Activated T-cell treated with anti-CD3 and anti-CD28 coated beads, Interleukin-2, amount 50 U/mL, for 48 hours (primary cell): ENCODE results near the gene RAB11FIP4.

Experiments used
- DNase-seq, 2 experiments: peaks; one replicate each; pipeline ENCODE4 v3.0.0-alpha.2; 2020

The RAB11FIP4 gene

DNA sequence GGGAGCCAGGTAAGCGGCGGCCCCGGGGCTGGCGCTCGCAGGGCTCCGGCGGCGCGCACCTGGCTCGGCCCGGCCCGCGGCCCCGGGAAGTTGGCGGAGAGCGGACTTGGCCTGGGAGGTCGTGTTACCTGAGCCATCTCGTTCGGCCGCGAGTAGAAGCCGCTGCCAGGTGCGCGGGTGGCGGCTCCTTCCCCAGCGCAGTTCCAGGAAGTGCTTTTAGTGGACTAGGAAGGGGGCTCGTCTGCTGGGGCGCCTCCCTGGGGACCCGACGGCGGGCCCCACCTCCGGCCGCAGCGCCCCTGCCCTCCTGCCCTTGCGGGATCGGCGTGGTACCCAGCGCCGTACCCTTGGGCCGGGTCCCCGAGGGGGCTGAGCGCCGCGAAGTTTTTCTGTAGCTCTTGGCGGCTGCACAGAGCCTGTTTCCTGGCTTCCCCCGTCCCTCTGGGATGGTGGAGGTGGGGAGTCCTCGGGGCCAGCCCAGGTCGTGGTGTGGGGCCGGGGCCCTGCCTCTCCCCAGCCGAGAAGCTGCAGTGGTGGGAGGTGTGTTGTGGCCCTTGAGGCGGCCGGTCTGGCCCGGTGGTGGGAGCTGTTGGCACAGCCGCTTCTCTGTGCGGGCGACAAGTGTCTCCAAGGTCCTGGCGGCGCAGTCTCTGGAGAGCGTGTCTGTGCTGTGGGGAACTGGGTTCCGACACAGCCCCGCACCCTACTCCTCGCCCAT lies 96.9 kb downstream of the RAB11FIP4 start:
- DNase-seq: peak; percentile 56 to 64

GRCh38 chr17:31488982-31489294 lies 97.5 kb downstream of the RAB11FIP4 start:
- DNase-seq: peak; percentile 44 to 49

DNA sequence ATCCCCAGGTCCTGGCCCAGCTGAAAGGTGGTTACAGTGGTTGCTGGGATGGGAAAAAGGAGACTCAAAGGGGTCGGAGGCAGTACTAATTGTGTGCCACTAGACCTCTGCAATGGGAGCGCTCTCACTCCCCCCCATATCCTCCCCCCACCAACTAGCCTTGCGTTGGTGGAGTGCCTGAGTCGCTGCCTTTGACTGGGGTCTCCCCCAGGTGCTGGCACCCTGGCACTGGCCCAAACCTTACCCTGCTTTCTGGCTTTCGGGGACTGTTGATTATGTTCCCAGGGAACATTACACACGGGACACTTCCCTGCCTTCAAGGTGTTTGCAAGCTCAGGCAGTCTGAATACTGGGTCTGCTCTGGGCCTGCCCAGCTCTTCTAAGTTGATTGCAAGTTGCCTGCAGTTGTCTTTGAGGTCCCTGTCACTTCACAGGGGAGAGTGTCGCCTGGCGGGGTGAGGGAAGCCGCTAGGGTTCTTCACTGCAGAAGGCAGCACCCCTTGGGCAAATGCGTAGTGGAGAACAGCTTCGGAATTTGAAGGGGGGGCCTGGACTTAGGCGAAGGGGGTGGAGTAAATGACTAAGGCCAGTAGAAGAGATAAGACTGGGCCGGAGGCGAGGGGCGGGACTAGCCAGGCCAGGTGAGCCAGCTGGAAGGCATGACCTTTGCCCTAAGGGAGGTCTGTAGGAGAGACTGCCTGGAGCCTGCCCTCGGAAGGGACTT lies 98.0 kb downstream of the RAB11FIP4 start:
- DNase-seq: peak; percentile 39 to 47

- no peak for DNase-seq
Measured at GRCh38 chr17:31490019-31490650, 98.7 kb downstream of the RAB11FIP4 start.

- DNase-seq: no peak
Measured at GRCh38 chr17:31490671-31491375, 99.3 kb downstream of the RAB11FIP4 start.

DNA sequence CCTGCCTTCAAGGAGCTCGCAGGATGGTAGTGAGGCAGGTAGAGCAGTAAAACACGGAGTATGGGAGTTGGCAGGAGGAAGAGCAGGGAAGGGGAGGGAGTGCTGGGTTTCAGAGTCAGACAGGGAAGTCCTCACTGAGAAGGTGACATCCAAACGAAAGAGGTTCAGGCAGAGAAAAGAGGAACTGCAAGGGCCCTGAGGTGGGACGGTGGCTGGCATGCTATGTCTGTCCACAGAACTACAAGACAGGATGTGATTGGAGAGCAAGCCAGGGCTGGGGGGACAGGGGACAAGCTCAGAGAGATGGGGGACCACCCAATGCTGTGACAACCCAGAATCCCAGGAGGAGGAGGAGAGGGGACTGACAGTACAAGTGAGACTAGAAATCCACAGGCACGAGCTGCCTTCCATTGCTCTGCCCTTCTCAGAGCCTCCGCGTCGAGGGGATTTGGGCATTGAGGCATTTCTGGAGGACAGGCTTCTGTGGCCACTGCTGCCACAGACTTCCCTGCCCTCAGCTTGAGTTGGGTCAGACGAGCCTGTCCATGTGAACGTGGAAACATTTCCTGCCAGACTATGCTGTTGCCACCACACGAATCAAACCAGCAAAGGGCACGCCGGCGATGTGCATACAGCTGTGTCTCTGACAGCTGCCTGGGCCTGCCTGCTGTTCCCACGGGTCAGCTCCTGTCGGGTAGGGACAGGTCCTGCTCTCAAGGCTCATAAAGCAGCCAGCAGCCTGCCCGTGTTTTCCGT lies 100.1 kb downstream of the RAB11FIP4 start:
- no peak for DNase-seq

GRCh38 chr17:31492206-31492605 lies 100.7 kb downstream of the RAB11FIP4 start:
- DNase-seq: no peak

GRCh38 chr17:31492880-31493655 lies 101.6 kb downstream of the RAB11FIP4 start:
- peak; percentile 84 to 86 for DNase-seq

DNA sequence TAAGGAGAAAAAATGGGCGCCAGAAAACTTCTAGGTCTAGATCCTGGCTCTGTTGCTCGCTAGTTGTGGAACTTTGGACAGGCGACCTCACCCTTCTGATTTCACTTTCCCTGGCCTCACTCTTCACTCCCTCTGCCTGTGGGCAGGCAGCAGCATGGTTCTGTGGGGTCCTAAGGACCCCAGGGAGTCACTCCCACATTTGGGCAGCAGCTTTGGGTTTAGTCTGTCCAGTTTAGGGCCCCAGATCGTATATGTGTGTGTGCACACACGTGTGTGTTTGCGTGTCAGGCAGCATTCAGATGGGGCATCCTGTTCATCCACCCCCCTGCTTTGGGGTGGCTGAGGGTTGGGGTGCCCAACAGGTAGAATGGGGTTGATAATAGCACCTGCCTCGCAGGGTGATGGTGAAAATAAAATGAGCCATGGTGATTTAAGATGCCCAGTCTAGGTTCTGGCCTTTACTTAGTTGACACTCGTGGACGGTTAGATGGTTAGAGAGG lies 102.2 kb downstream of the RAB11FIP4 start:
- DNase-seq: peak; percentile 37 to 49

DNA sequence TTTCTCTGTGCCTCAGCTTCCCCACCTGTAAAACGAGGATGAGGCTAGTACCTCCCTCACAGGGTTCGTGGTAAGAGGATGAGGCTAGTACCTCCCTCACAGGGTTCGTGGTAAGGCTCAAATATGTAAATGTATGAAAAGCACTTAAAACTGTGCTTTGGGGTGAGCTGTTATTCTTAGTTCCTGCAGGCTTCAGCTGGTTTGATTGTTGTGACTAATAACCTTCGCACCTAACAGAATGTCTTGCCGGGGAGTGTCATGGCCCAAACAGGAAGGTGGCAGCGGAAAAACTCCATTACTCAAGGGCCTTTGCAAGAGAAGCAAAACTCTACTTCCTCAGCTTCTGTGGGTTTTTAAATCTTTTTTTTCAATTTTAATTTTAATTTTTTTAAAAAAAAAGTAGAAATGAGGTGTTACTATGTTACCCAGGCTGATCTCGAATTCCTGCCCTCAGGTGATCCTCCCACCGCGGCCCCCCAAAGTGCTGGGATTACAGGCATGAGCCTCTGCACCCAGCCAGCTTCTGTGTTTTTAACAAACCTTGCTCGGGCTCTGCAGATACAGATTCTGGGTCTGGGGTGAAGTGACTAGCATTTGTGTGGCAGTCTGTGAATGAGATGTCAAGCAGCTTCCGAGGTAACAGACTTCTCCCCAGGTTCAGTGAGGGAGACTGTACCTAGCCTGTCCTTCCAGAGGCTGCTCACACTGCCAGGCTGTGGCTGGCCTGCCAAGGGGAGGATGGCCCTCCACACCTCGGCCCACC lies 103.0 kb downstream of the RAB11FIP4 start:
- peak; percentile 63 to 70 for DNase-seq

- peak in 1 of 2 experiments; percentile 37 for DNase-seq
Measured at GRCh38 chr17:31495022-31495885, 103.8 kb downstream of the RAB11FIP4 start.

GRCh38 chr17:31496097-31496496 lies 104.6 kb downstream of the RAB11FIP4 start:
- no peak for DNase-seq

- DNase-seq: no peak
Measured at GRCh38 chr17:31496601-31497000, 105.1 kb downstream of the RAB11FIP4 start.

- no peak for DNase-seq
Measured at GRCh38 chr17:31497431-31497830, 106.0 kb downstream of the RAB11FIP4 start.

DNA sequence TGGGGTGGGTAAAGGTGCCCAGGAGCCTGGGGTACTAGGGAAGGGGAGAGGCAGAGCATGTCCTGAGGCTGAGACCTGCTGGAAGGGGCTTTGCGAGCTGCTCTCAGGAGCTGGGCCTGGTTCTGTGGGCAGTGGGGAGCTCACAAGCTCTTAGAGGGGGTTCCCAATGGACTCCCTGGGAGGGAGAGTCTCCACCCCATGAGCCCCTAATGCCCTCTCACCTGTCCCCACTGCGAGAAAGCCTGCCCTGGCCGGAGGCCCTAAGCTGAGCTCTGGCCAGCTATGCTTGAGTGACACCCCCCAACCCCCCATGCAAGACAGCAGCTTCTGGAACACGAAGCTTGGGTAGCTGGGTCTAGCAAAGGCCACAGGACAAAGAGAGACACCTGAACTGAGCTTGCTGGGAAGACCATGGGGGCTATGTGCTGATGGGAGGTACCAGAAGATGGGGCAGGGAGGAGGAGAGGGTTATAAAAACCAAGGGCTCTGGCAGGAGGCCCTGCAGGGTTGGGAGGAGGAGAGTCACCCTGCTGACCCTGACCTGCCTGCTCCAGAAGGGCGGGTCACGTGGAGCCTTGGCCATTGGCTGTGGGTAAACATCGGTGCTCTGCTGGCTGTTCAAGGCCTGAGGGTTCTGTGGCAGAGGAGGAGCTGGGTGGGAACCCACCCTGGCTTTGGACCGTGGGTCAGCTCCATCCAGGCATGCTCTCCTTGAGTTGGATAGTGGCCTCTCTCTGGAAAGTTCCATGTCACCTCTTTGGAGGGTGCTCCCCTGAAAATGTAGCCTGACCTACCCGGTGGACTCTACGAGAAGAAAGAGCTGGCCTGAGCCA lies 106.7 kb downstream of the RAB11FIP4 start:
- no peak for DNase-seq

DNA sequence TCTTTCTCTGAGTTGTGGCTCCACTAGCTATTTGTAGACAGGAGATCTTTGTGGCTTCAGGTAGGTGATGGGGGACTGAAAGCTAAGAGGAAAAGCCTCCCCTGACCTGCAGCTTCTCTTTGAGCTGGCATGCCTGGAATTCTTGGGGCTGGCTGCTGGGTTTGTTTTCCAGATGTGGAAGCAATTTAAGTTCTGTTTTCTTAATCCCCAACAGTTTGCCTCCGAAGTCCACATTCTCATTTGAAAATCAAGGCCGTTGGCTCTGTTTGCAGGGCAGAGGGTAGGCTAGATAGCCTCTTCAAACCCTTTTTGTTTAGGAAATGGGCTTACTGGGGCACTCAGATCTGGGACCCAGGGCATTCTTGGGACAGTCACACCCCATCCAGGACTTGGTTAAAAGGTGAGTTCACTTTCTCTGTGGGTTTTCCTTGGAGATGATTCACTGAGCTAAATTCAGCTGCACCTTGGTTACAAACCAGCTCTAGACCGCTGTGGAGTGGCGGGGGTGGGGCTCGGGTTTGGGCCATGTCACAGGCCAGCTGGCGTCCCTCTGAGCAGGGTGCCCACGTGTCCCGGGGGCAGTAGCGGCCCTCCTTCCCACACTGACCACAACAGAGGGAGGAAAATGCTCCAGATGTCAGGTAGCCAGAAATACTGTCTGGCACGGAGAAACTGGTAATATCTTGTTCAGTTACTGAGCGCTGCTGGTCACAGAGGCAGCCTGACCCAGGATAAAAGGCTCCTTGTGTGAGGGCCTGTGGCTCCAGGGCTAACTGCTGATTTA lies 108.5 kb downstream of the RAB11FIP4 start:
- peak; percentile 72 to 76 for DNase-seq

- DNase-seq: no peak
Measured at GRCh38 chr17:31506517-31506916, 115.0 kb downstream of the RAB11FIP4 start.
